Right atrium auricular region (tissue), 2 donors: ENCODE data around the gene ASXL1. TPM values are rescaled to one million over a fixed set of nuclear protein-coding genes. Genes with fewer than 3 reads are reported as not detected.
"Not testable (repeated sequence)": the region's sequence is repeated elsewhere in the genome, so short reads cannot be mapped to it uniquely, and the experiment has no call there.

Source experiments
- DNase-seq: peaks from one replicate; pipeline ENCODE4 v3.0.0-alpha.2; 2019; ENCODE audit warnings: low spot score
- H3K27ac ChIP-seq, 2 donors: fragments of 200-600 bp; sonication (generic); 1 replicate in 1 of 2; 2 replicates in 1 of 2; pipeline ENCODE4 v1.5.1; 2016 to 2019
- H3K27me3 ChIP-seq, 2 donors: fragments of 200-600 bp; sonication (generic); one replicate each; pipeline versions ENCODE4 v1.5.1 to v1.6.0; 2017 to 2019
- H3K36me3 ChIP-seq: fragments of 200-600 bp; sonication (generic); one replicate; pipeline ENCODE4 v1.5.1; 2016
- H3K4me1 ChIP-seq, 2 donors: fragments of 200-600 bp; sonication (generic); one replicate each; pipeline versions ENCODE4 v1.5.1 to v1.6.0; 2017 to 2019
- H3K4me3 ChIP-seq, 2 donors: fragments of 200-600 bp; sonication (generic); 1 replicate in 1 of 2; 2 replicates in 1 of 2; pipeline ENCODE4 v1.5.1; 2017 to 2019; ENCODE audit warnings: mild to moderate bottlenecking in 1 of 2, moderate library complexity in 1 of 2
- H3K9me3 ChIP-seq, 2 donors: fragments of 200-600 bp; sonication (generic); one replicate each; pipeline ENCODE4 v1.5.1; 2019
- total RNA-seq, 2 donors: library from RNA; depleted of rRNA; stranded (reverse); fragments of >200 nt; gene quantifications; one replicate each; pipeline ENCODE4 v1.1.0, GENCODE V29; 2016
- TF ChIP-seq, protein P1 (sequence below), 2 donors: fragments of 200-600 bp; sonication (generic); IDR thresholded peaks; one replicate each; pipeline ENCODE4 v1.5.1; 2019; ENCODE audit warnings: antibody characterized with exemption in 2 of 2

Gene ASXL1
- total RNA-seq, 2 donors from 2014 or later = 15.9 to 30.5 TPM

DNA sequence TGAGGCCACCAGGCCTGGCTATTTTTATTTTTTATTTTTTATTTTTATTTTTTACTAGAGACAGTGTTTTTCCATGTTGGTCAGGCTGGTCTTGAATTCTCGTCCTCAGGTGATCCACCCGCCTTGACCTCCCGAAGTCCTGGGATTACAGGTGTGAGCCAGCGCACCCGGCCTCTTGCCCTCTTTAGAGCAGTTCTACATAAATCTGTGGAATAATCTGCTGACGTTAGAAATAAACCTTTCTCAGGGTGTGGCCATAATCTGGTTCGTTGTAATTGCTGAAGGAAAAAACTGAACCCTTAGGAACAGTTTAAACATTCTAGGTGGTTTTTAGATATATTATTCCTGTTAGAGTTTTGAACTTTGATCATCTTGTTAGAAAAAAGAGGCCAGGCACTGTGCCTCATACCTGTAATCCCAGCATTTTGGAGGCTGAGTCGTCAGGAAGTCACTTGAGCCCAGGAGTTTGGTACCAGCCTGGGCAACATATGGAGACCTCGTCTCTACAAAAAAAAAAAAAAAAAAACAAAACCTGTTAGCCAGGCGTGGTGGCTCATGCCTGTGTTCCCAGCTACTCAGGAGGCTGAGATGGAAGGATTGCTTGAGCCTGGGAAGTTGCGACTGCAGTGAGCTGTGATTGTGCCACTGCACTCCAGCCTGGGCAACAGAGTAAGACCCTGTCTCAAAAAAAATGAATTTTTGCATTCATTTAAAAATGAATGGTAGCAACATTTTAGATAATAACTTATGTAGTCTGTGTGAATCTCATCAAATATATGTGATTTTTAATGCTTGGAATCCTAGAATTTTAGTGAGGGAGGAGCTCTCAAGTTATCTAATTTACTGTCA, 24.2 kb downstream of the ASXL1 start:
- Histone ChIP-seq H3K9me3 (no peaks in the 10 kb centered on the region), H3K27ac (no peak overlapping the region), H3K4me1 (peaks cover 0 to 23% of the 10 kb centered on the region in 2 donors), H3K36me3 (no peaks in the 10 kb centered on the region), H3K27me3 (no peaks in the 10 kb centered on the region), H3K4me3 (no peak overlapping the region)
- no peak for DNase-seq
- TF ChIP-seq, protein P1, sequence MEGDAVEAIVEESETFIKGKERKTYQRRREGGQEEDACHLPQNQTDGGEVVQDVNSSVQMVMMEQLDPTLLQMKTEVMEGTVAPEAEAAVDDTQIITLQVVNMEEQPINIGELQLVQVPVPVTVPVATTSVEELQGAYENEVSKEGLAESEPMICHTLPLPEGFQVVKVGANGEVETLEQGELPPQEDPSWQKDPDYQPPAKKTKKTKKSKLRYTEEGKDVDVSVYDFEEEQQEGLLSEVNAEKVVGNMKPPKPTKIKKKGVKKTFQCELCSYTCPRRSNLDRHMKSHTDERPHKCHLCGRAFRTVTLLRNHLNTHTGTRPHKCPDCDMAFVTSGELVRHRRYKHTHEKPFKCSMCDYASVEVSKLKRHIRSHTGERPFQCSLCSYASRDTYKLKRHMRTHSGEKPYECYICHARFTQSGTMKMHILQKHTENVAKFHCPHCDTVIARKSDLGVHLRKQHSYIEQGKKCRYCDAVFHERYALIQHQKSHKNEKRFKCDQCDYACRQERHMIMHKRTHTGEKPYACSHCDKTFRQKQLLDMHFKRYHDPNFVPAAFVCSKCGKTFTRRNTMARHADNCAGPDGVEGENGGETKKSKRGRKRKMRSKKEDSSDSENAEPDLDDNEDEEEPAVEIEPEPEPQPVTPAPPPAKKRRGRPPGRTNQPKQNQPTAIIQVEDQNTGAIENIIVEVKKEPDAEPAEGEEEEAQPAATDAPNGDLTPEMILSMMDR (IDR thresholded peaks at IDR 0.05) = no peak

DNA sequence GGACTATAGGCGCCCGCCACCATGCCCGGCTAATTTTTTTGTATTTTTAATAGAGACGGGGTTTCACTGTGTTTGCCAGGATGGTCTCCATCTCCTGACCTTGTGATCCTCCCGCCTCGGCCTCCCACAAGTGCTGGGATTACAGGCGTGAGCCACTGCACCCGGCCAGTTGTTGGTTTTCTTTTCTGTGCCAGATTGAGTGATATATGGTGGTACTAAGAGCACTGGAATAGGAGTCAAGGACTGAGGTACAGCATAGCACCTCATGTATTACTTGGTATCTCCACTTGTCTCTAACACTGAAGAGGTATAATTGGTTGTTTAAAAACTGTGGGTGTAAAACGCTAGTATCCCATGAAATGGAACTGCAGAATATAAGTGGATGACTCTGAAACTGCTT, 25.3 kb downstream of the ASXL1 start:
- not testable (repeated sequence) for H3K4me3 ChIP-seq, H3K9me3 ChIP-seq, DNase-seq, H3K27me3 ChIP-seq, H3K27ac ChIP-seq, H3K36me3 ChIP-seq
- H3K4me1 ChIP-seq = peaks cover 0 to 23% of the 10 kb centered on the region in 2 donors

DNA sequence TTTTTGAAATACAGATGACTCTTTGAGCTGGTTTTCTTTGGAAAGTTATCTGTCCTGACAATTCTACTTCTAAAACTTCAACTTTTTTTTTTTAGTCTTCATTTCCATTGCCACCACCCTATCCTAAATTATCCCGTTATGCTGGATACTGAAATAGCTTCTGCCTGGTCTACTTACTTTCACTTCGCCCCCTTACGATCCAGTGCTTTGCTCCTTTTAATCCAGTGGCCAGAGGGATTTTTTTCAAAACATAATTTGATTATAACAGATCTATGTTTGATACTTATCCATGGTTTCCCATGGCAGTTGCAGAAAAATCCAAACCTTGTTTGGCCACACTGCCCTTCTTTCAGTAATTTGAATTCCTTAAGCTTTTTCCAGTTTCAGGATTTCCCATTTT, 27.4 kb downstream of the ASXL1 start:
- DNase-seq = no peak
- H3K9me3 ChIP-seq = no peaks in the 10 kb centered on the region
- H3K27ac ChIP-seq = no peak overlapping the region
- TF ChIP-seq, protein P1 (IDR thresholded peaks at IDR 0.05) = no peak
- peaks cover 0 to 23% of the 10 kb centered on the region in 2 donors for H3K4me1 ChIP-seq
- H3K27me3 ChIP-seq = no peaks in the 10 kb centered on the region
- H3K36me3 ChIP-seq = no peaks in the 10 kb centered on the region
- H3K4me3 ChIP-seq = peak overlapping the region in 1 of 2 donors; percentile 16

DNA sequence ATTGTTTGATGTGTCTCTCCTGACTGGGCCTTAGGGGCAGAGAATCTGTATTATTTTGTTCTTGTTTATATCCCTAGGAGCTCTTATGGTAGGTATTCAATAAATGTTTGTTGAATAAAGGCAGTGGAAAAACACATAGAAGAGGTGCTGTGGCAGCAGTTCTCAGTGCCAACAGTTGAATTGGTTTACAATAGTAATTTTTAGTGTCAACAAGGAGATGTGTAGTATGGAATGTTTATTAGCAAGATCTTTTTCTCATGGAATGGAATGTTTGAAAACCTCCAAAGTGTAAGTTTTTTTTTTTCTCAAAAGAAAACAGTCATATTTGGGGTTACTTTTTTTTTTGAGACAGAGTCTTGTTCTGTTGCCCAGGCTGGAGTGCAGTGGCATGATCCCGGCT, 28.0 kb downstream of the ASXL1 start:
- Histone ChIP-seq H3K27ac (no peak overlapping the region), H3K4me3 (no peak overlapping the region), H3K27me3 (no peaks in the 10 kb centered on the region), H3K9me3 (no peaks in the 10 kb centered on the region), H3K4me1 (peaks cover 0 to 23% of the 10 kb centered on the region in 2 donors), H3K36me3 (peaks cover 3% of the 10 kb centered on the region)
- TF ChIP-seq, protein P1 (IDR thresholded peaks at IDR 0.05) = no peak
- no peak for DNase-seq

DNA sequence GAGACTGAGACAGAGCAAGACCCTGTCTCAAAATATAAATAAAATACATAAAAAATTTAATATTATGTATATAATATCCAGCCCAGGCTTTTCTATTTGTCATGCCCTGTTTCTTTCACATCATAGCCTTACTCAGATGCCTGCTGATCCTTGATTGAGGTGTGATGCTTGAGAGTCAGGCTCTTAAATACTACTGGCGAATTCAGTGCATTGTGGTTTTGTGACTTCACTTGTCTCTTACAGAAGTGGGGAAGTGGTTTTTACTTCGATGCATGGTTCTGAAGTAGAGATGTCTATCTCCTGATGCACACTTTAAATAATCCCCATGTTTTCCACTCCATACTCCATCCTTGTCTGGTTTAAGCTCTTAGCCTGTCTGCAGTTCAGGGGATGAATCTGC, 29.1 kb downstream of the ASXL1 start:
- TF ChIP-seq, protein P1 (IDR thresholded peaks at IDR 0.05) = no peak
- no peaks in the 10 kb centered on the region for H3K9me3 ChIP-seq
- peaks cover 0 to 23% of the 10 kb centered on the region in 2 donors for H3K4me1 ChIP-seq

DNA sequence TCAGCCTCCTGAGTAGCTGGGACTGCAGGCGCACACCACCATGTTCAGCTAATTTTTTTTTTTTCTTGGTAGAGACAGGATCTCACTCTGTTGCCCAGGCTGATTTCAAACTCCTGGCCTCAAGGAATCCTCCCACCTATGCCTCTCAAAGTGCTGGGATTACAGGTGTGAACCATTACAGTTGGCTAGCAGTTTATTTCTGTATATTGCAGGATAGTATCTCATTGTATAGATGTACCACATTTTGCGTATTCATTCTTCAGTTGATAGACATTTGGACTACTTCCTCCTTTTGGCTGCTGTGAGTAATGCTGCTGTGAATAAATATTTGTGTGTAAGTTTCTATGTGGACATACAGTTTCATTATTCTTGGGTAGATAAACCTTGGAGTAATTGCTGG, 32.9 kb downstream of the ASXL1 start:
- TF ChIP-seq, protein P1 (IDR thresholded peaks at IDR 0.05) = no peak
- DNase-seq = no peak
- no peaks in the 10 kb centered on the region for H3K27me3 ChIP-seq
- H3K9me3 ChIP-seq = peaks cover 0 to 5% of the 10 kb centered on the region in 2 donors
- no peak overlapping the region for H3K27ac ChIP-seq
- peaks cover 9% of the 10 kb centered on the region for H3K36me3 ChIP-seq
- peaks cover 0 to 6% of the 10 kb centered on the region in 2 donors for H3K4me1 ChIP-seq
- no peak overlapping the region for H3K4me3 ChIP-seq

More for the DNA sequence above, 29.1 kb downstream of the ASXL1 start:
- H3K36me3 ChIP-seq = peaks cover 9% of the 10 kb centered on the region
- DNase-seq = no peak
- H3K27me3 ChIP-seq = no peaks in the 10 kb centered on the region
- H3K4me3 ChIP-seq = no peak overlapping the region
- H3K27ac ChIP-seq = no peak overlapping the region
